Fibroblast of lung (primary cell): Measurements from ENCODE around the gene OSTN.

Experiments used
- EZH2 ChIP-seq: IDR thresholded peaks from 2 replicates; pipeline ENCODE4 v1.5.1; 2012; ENCODE audit warnings: low read length, control low read depth, mild to moderate bottlenecking; ENCODE audit errors: missing control alignments
- TF ChIP-seq, protein P1 (sequence below), 2 donors: IDR thresholded peaks in 1 of 2; conservative IDR thresholded peaks in 1 of 2; 1 replicate in 1 of 2; 2 replicates in 1 of 2; pipeline ENCODE4 v1.5.1; 2011 to 2012; ENCODE audit warnings: low read length in 2 of 2, control low read depth in 1 of 2, inconsistent platforms in 1 of 2, low read depth in 1 of 2, mild to moderate bottlenecking in 1 of 2

DNA sequence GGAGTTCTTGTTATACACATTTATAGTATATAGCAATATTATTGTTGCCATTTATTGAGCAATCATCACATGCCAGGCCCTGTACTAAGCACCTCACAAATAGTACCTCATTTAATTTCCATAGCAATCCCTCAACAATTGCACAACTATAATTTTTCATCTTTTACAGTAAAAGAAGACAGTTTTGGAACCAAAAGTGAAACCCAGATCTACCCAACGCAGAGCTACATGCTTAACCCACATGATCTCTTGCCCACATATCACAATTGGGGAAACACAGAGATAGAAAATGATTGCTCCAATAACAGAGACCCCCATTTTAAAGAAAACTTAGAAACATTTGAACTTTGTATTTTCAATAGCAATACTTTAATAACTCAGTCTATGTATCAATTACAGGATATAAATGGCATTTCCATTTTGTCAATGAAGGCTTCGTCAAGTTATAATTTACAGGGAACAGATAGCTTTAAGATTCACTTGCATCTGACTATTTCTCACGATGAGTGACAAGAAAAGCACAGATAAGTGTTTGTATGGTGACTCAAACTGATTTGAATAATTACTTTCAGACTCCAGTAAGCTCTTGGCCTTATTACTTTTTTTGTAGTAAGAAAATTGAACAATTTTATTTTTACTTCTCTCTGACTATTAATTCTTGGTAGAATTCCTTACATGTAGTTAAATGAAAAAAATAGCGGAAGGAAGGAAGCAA is 91.4 kb downstream of the OSTN start:
- no peak for TF ChIP-seq EZH2
- TF ChIP-seq, protein P1, sequence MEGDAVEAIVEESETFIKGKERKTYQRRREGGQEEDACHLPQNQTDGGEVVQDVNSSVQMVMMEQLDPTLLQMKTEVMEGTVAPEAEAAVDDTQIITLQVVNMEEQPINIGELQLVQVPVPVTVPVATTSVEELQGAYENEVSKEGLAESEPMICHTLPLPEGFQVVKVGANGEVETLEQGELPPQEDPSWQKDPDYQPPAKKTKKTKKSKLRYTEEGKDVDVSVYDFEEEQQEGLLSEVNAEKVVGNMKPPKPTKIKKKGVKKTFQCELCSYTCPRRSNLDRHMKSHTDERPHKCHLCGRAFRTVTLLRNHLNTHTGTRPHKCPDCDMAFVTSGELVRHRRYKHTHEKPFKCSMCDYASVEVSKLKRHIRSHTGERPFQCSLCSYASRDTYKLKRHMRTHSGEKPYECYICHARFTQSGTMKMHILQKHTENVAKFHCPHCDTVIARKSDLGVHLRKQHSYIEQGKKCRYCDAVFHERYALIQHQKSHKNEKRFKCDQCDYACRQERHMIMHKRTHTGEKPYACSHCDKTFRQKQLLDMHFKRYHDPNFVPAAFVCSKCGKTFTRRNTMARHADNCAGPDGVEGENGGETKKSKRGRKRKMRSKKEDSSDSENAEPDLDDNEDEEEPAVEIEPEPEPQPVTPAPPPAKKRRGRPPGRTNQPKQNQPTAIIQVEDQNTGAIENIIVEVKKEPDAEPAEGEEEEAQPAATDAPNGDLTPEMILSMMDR (conservative IDR thresholded peaks at IDR 0.05 in 1 of 2, IDR thresholded peaks at IDR 0.05 in 1 of 2; ENCODE audit: low read depth in 1 of 2, low read length in 2 of 2): no peak
